Gastrocnemius medialis (tissue), 4 donors: Measurements from ENCODE around the gene MACROD2. TPM values are rescaled to one million over a fixed set of nuclear protein-coding genes. Genes with fewer than 3 reads are reported as not detected.

Experiments
- ATAC-seq, 2 donors: fragments of 150-250 bp; one replicate each; pipeline ENCODE4 v1.9.1; 2016
- DNase-seq, 2 donors: peaks; one replicate each; pipeline ENCODE4 v3.0.0-alpha.2; 2019
- H3K27ac ChIP-seq, 4 donors: fragments of 200-600 bp; sonication (generic); 1 replicate in 1 of 4; 2 replicates in 3 of 4; pipeline ENCODE4 v1.5.1; 2016 to 2018; ENCODE audit warnings: mild to moderate bottlenecking in 2 of 4, moderate library complexity in 1 of 4
- H3K27me3 ChIP-seq, 3 donors: fragments of 200-600 bp; sonication (generic) in 2 of 3; 1 replicate in 1 of 3; 2 replicates in 2 of 3; pipeline versions ENCODE4 v1.5.1 to v1.6.0; 2016 to 2019; ENCODE audit warnings: mild to moderate bottlenecking in 1 of 3, moderate library complexity in 1 of 3
- H3K36me3 ChIP-seq, 2 donors: fragments of 200-600 bp; sonication (generic) in 1 of 2; one replicate each; pipeline ENCODE4 v1.5.1; 2017 to 2018
- H3K4me1 ChIP-seq, 2 donors: fragments of 200-600 bp; sonication (generic) in 1 of 2; one replicate each; pipeline ENCODE4 v1.5.1; 2016 to 2017; ENCODE audit warnings: mild to moderate bottlenecking in 2 of 2
- H3K4me3 ChIP-seq, 4 donors: fragments of 200-600 bp; sonication (generic) in 3 of 4; 1 replicate in 1 of 4; 2 replicates in 3 of 4; pipeline ENCODE4 v1.5.1; 2016 to 2019; ENCODE audit warnings: mild to moderate bottlenecking in 2 of 4
- H3K9me3 ChIP-seq, 3 donors: fragments of 200-600 bp; sonication (generic) in 2 of 3; 1 replicate in 1 of 3; 2 replicates in 2 of 3; pipeline ENCODE4 v1.5.1; 2016 to 2019
- CTCF ChIP-seq, 5 experiments: fragments of 450-650 bp in 3 of 5; fragments of 200-600 bp in 2 of 5; sonication (generic) in 2 of 5; IDR thresholded peaks in 4 of 5; conservative IDR thresholded peaks in 1 of 5; 1 replicate in 4 of 5; 2 replicates in 1 of 5; pipeline ENCODE4 v1.5.1; 2016 to 2019; ENCODE audit warnings: antibody characterized with exemption in 5 of 5, mild to moderate bottlenecking in 3 of 5, moderate library complexity in 3 of 5
- POLR2A ChIP-seq, 2 donors: fragments of 450-650 bp; IDR thresholded peaks; one replicate each; pipeline ENCODE4 v1.6.1; 2017; ENCODE audit warnings: antibody characterized with exemption in 2 of 2, mild to moderate bottlenecking in 2 of 2, moderate library complexity in 2 of 2
- in situ Hi-C, 4 donors: fragments of 200-750 bp; cut with MboI; loops; one replicate each; pipeline versions ENCODE4 v1.15.0 to v1.8.0; 2017; ENCODE audit warnings: low sequenced_read_pairs in 4 of 4
- intact Hi-C: fragments of 100-400 bp; cut with DNase I; formaldehyde crosslinking; loops from one replicate; pipeline ENCODE4 v1.15.1; 2023; ENCODE audit warnings: low total_unique reads
- total RNA-seq, 4 donors: library from RNA; depleted of rRNA; stranded (reverse); fragments of >200 nt; gene quantifications; one replicate each; pipeline versions ENCODE4 v1.1.0 to v1.2.3, GENCODE V29; 2016

The MACROD2 gene
- total RNA-seq, 4 donors from 2014 or later = 1.8 to 10.2 (median 3.6) TPM

GRCh38 chr20:14958626-14959025 lies 963.3 kb downstream of the MACROD2 start:
- no peak for ATAC-seq

GRCh38 chr20:14959506-14960475 lies 964.5 kb downstream of the MACROD2 start:
- no peak for ATAC-seq
- Histone ChIP-seq H3K4me3 (no peak overlapping the region), H3K4me1 (no peaks in the 10 kb centered on the region), H3K9me3 (no peaks in the 10 kb centered on the region), H3K27ac (no peak overlapping the region), H3K27me3 (no peaks in the 10 kb centered on the region), H3K36me3 (no peaks in the 10 kb centered on the region)
- DNase-seq = no peak
- intact Hi-C loops = no loop called here
- in situ Hi-C loops = no loop called here
- no peak for TF ChIP-seq CTCF (IDR thresholded peaks at IDR 0.05 in 4 of 5, conservative IDR thresholded peaks at IDR 0.05 in 1 of 5)
- TF ChIP-seq POLR2A (IDR thresholded peaks at IDR 0.05) = no peak

More at GRCh38 chr20:14958626-14959025, 963.3 kb downstream of the MACROD2 start:
- Histone ChIP-seq H3K9me3 (no peaks in the 10 kb centered on the region), H3K4me3 (no peak overlapping the region), H3K27me3 (no peaks in the 10 kb centered on the region), H3K27ac (no peak overlapping the region), H3K4me1 (no peaks in the 10 kb centered on the region), H3K36me3 (no peaks in the 10 kb centered on the region)
- TF ChIP-seq CTCF (IDR thresholded peaks at IDR 0.05 in 4 of 5, conservative IDR thresholded peaks at IDR 0.05 in 1 of 5) = no peak
- no peak for TF ChIP-seq POLR2A (IDR thresholded peaks at IDR 0.05)
- intact Hi-C loops (no loop called here), in situ Hi-C loops (no loop called here)
- no peak for DNase-seq

GRCh38 chr20:14960831-14961230 lies 965.5 kb downstream of the MACROD2 start:
- in situ Hi-C loops = no loop called here
- Histone ChIP-seq H3K27me3 (no peaks in the 10 kb centered on the region), H3K4me1 (no peaks in the 10 kb centered on the region), H3K27ac (no peak overlapping the region), H3K36me3 (no peaks in the 10 kb centered on the region), H3K4me3 (no peak overlapping the region), H3K9me3 (no peaks in the 10 kb centered on the region)
- no peak for ATAC-seq
- intact Hi-C loops = no loop called here
- no peak for DNase-seq
- no peak for TF ChIP-seq CTCF (IDR thresholded peaks at IDR 0.05 in 4 of 5, conservative IDR thresholded peaks at IDR 0.05 in 1 of 5)
- TF ChIP-seq POLR2A (IDR thresholded peaks at IDR 0.05) = no peak

GRCh38 chr20:14963262-14963663 lies 967.9 kb downstream of the MACROD2 start:
- Histone ChIP-seq H3K9me3 (no peaks in the 10 kb centered on the region), H3K27ac (no peak overlapping the region), H3K4me1 (no peaks in the 10 kb centered on the region), H3K36me3 (no peaks in the 10 kb centered on the region), H3K27me3 (no peaks in the 10 kb centered on the region), H3K4me3 (no peak overlapping the region)
- DNase-seq (no peak), ATAC-seq (no peak)
- in situ Hi-C loops = no loop called here
- intact Hi-C loops = no loop called here
- TF ChIP-seq POLR2A (IDR thresholded peaks at IDR 0.05) = no peak
- TF ChIP-seq CTCF (IDR thresholded peaks at IDR 0.05 in 4 of 5, conservative IDR thresholded peaks at IDR 0.05 in 1 of 5) = no peak
